ENCODE results near the gene AHSA1. TPM values are rescaled to one million over a fixed set of nuclear protein-coding genes. Genes with fewer than 3 reads are reported as not detected.

The AHSA1 gene
- polyA plus RNA-seq, 1 donor (not counting 4 experiments of a cell fraction or from before 2014, with no cell fraction given): 247 TPM

- FAIRE-seq (no peak), DNase-seq (ENCODE audit: low read depth, low spot score) (no peak)
- Histone ChIP-seq H3K9me3 (ENCODE audit: control insufficient read depth, low read depth, low read length) (no peaks in the 10 kb centered on the region), H4K20me1 (ENCODE audit: control insufficient read depth, extremely low read depth, insufficient read depth, low read length) (no peaks in the 10 kb centered on the region), H3K27ac (ENCODE audit: control insufficient read depth, insufficient read depth, low read length) (no peak overlapping the region), H3K4me2 (ENCODE audit: control insufficient read depth, extremely low read depth, insufficient read depth, low read depth, low read length) (no peak overlapping the region), H3K36me3 (ENCODE audit: control insufficient read depth in 2 of 2, extremely low read depth in 1 of 2, insufficient read depth in 2 of 2, low read length in 2 of 2) (peaks cover 11 to 26% of the 10 kb centered on the region in 2 experiments), H3K27me3 (ENCODE audit: control insufficient read depth, extremely low read depth, insufficient read depth, low read length) (no peaks in the 10 kb centered on the region), H3K79me2 (ENCODE audit: control insufficient read depth, insufficient read depth, low read length) (no peaks in the 10 kb centered on the region), H3K9me1 (ENCODE audit: control insufficient read depth, extremely low read depth, insufficient read depth, low read length) (no peaks in the 10 kb centered on the region), H3K4me1 (ENCODE audit: control insufficient read depth, extremely low read depth, insufficient read depth, low read length) (no peaks in the 10 kb centered on the region), H3K9ac (ENCODE audit: control insufficient read depth, extremely low read depth, insufficient read depth, low read length) (no peak overlapping the region), H3K4me3 (ENCODE audit: control insufficient read depth in 2 of 3, extremely low read depth in 1 of 3, insufficient read depth in 2 of 3, low read depth in 1 of 3, low read length in 3 of 3) (no peak overlapping the region), H2AFZ (ENCODE audit: control insufficient read depth, low read length) (no peak overlapping the region)
- no peak for TF ChIP-seq CTCF (optimal IDR thresholded peaks at IDR 0.05 in 1 of 3, IDR thresholded peaks at IDR 0.05 in 1 of 3, conservative IDR thresholded peaks at IDR 0.05 in 1 of 3; ENCODE audit: extremely low read depth in 1 of 3, insufficient read depth in 2 of 3, low read length in 3 of 3)
- TF ChIP-seq EZH2 (IDR thresholded peaks at IDR 0.05; ENCODE audit: low read length): no peak
- dilution Hi-C loops (cut with MboI; ENCODE audit: extremely low pct_ligation_motif_present, low sequenced_read_pairs): no loop called here
These were observed 53.7 kb downstream of the AHSA1 start for GRCh38 chr14:77511486-77512162.

- no peaks in the 10 kb centered on the region for H4K20me1 ChIP-seq (ENCODE audit: control insufficient read depth, extremely low read depth, insufficient read depth, low read length)
- H3K4me1 ChIP-seq (ENCODE audit: control insufficient read depth, extremely low read depth, insufficient read depth, low read length): no peaks in the 10 kb centered on the region
- no peaks in the 10 kb centered on the region for H3K79me2 ChIP-seq (ENCODE audit: control insufficient read depth, insufficient read depth, low read length)
- no peak overlapping the region for H2AFZ ChIP-seq (ENCODE audit: control insufficient read depth, low read length)
- no peaks in the 10 kb centered on the region for H3K27me3 ChIP-seq (ENCODE audit: control insufficient read depth, extremely low read depth, insufficient read depth, low read length)
- H3K4me2 ChIP-seq (ENCODE audit: control insufficient read depth, extremely low read depth, insufficient read depth, low read depth, low read length): no peak overlapping the region
- no peak overlapping the region for H3K4me3 ChIP-seq (ENCODE audit: control insufficient read depth in 2 of 3, extremely low read depth in 1 of 3, insufficient read depth in 2 of 3, low read depth in 1 of 3, low read length in 3 of 3)
- TF ChIP-seq EZH2 (IDR thresholded peaks at IDR 0.05; ENCODE audit: low read length): no peak
- TF ChIP-seq CTCF (optimal IDR thresholded peaks at IDR 0.05 in 1 of 3, IDR thresholded peaks at IDR 0.05 in 1 of 3, conservative IDR thresholded peaks at IDR 0.05 in 1 of 3; ENCODE audit: extremely low read depth in 1 of 3, insufficient read depth in 2 of 3, low read length in 3 of 3): no peak
- peaks cover 12 to 26% of the 10 kb centered on the region in 2 experiments for H3K36me3 ChIP-seq (ENCODE audit: control insufficient read depth in 2 of 2, extremely low read depth in 1 of 2, insufficient read depth in 2 of 2, low read length in 2 of 2)
- no peak overlapping the region for H3K27ac ChIP-seq (ENCODE audit: control insufficient read depth, insufficient read depth, low read length)
- no peak overlapping the region for H3K9ac ChIP-seq (ENCODE audit: control insufficient read depth, extremely low read depth, insufficient read depth, low read length)
- FAIRE-seq (no peak), DNase-seq (ENCODE audit: low read depth, low spot score) (no peak)
- H3K9me1 ChIP-seq (ENCODE audit: control insufficient read depth, extremely low read depth, insufficient read depth, low read length): no peaks in the 10 kb centered on the region
- no peaks in the 10 kb centered on the region for H3K9me3 ChIP-seq (ENCODE audit: control insufficient read depth, low read depth, low read length)
- dilution Hi-C loops (cut with MboI; ENCODE audit: extremely low pct_ligation_motif_present, low sequenced_read_pairs): no loop called here
These were observed 58.2 kb downstream of the AHSA1 start for GRCh38 chr14:77516126-77516525.

Small RNAs within 50 kb of the gene (small RNA-seq; reads per million reads assigned to genes)
- 0 reads per million in 3 experiments for gene RF00404 (ENCODE audit: insufficient read length in 3 of 3, low read depth in 3 of 3, low replicate concordance in 1 of 3)

Other genes with a start within 250 kb of the AHSA1 start
- not detected in 3 replicates for gene NGB, start 186.9 kb upstream of the AHSA1 start, polyA plus RNA-seq
- gene POMT2, start 137.2 kb upstream of the AHSA1 start, polyA plus RNA-seq: 13.9 to 21.1 TPM (median 17.4 TPM) in 3 replicates
- gene GSTZ1, start 137.1 kb upstream of the AHSA1 start, polyA plus RNA-seq: 15.6 to 24.3 TPM (median 20.6 TPM) in 3 replicates
- 5.4 to 7.3 TPM (median 6.1 TPM) in 3 replicates for gene TMED8, start 81.0 kb upstream of the AHSA1 start, polyA plus RNA-seq
- gene SAMD15, start 80.7 kb upstream of the AHSA1 start, polyA plus RNA-seq: 0.23 to 0.77 TPM (median 0.46 TPM) in 3 replicates
- gene NOXRED1, start 34.6 kb upstream of the AHSA1 start, polyA plus RNA-seq: 0.15 to 0.66 TPM (median 0.33 TPM) in 3 replicates
- gene VIPAS39, start 492 bp upstream of the AHSA1 start, polyA plus RNA-seq: 19.0 to 25.6 TPM (median 24.5 TPM) in 3 replicates
- gene ISM2, start 40.7 kb downstream of the AHSA1 start, polyA plus RNA-seq: 0.08 to 0.32 TPM (median 0.16 TPM) in 3 replicates
- 32.4 to 46.8 TPM (median 34.8 TPM) in 3 replicates for gene SPTLC2, start 158.5 kb downstream of the AHSA1 start, polyA plus RNA-seq
- gene ALKBH1, start 249.9 kb downstream of the AHSA1 start, polyA plus RNA-seq: 11.2 to 13.0 TPM (median 11.8 TPM) in 3 replicates

Measured in keratinocyte (primary cell).